ENCODE measurements around the gene ONECUT3. TPM values are rescaled to one million over a fixed set of nuclear protein-coding genes. Genes with fewer than 3 reads are reported as not detected.

ONECUT3 gene
- total and polyA plus RNA-seq, 9 of the 15 experiments (the other 6 are each of a cell fraction or from before 2014, with no cell fraction given), result not detected

GRCh38 chr19:1750343-1751021 lies 2.8 kb upstream of the ONECUT3 start:
- DNase-seq (ENCODE audit: extremely low read depth in 1 of 4, low spot score in 3 of 4) (no peak), FAIRE-seq (no peak), ATAC-seq (no peak)
- ChIA-PET POLR2A (interaction anchor here (0.7 kb wide), 1 partner anchor 88 kb away, joined by 3 read pairs; no protein-coding TSS in a partner anchor), CTCF (ENCODE audit: low intra/inter-chr PET ratio) (no interaction called here)
- Histone ChIP-seq H3K9me1 (ENCODE audit: control insufficient read depth, insufficient read depth, low read length) (no peaks in the 10 kb centered on the region), H3K4me2 (ENCODE audit: insufficient read depth, low read length) (no peak overlapping the region), H3K27me3 (ENCODE audit: control insufficient read depth in 2 of 2, insufficient read depth in 2 of 2, low read length in 2 of 2) (peaks cover 6 to 11% of the 10 kb centered on the region in 2 experiments; a peak in 4 of 5 replicates), H3K27ac (ENCODE audit: extremely low read depth, low read depth, low read length) (no peak overlapping the region), H3K4me3 (no peak overlapping the region), H3K36me3 (ENCODE audit: control insufficient read depth, insufficient read depth, low read length) (no peaks in the 10 kb centered on the region), H3K79me2 (ENCODE audit: control insufficient read depth, insufficient read depth, low read length) (no peaks in the 10 kb centered on the region), H3K4me1 (replicated peaks in 1 of 2; ENCODE audit: control insufficient read depth in 2 of 2, insufficient read depth in 2 of 2, low read length in 2 of 2) (peaks cover 18 to 76% of the 10 kb centered on the region in 2 experiments), H4K20me1 (replicated peaks; ENCODE audit: control insufficient read depth, insufficient read depth, low read length) (no peaks in the 10 kb centered on the region; the same call in 1 of the 2 replicates), H3K9me3 (replicated peaks; ENCODE audit: control insufficient read depth, insufficient read depth, low read depth, low read length) (no peaks in the 10 kb centered on the region), H2AFZ (ENCODE audit: low read depth, low read length) (no peak overlapping the region), H3K9ac (ENCODE audit: insufficient read depth in 1 of 2, low read depth in 2 of 2, low read length in 2 of 2) (no peak overlapping the region)
- intact Hi-C loops (cut with micrococcal nuclease), result no loop called here
- in situ Hi-C loops (cut with MboI), result no loop called here
- no TSS peak for BruUV-seq (replicated peaks)
- 26% methylated on average over 14 of the region's 14 CpGs for WGBS (ENCODE audit: insufficient coverage, low coverage, missing lambda C conversion rate)
- TF ChIP-seq ZNF175 (CRISPR knock-in tag; IDR thresholded peaks at IDR 0.05; ENCODE audit: low read depth) (no peak), REST (IDR thresholded peaks at IDR 0.05; ENCODE audit: borderline replicate concordance) (no peak), REST (CRISPR knock-in tag; IDR thresholded peaks at IDR 0.05; ENCODE audit: low read depth) (no peak), CREM (IDR thresholded peaks at IDR 0.05; ENCODE audit: low read depth) (no peak), ESRRB (CRISPR knock-in tag; IDR thresholded peaks at IDR 0.05; ENCODE audit: borderline replicate concordance) (no peak), GTF2A2 (tag; IDR thresholded peaks at IDR 0.05) (no peak), GTF3C2 (IDR thresholded peaks at IDR 0.05; ENCODE audit: borderline replicate concordance, extremely low read depth, insufficient read length) (no peak), FOXA3 (CRISPR knock-in tag; conservative IDR thresholded peaks at IDR 0.05 in 1 of 2, IDR thresholded peaks at IDR 0.05 in 1 of 2) (no peak), TFAP4 (CRISPR knock-in tag; IDR thresholded peaks at IDR 0.05; ENCODE audit: borderline replicate concordance) (no peak)
